Inflammatory macrophage treated with lipopolysaccharide for 4 hours (primary cell): Measurements from ENCODE around the gene CHN1.
A peak's percentile ranks its signal among the peaks of the same experiment; 100 is the strongest.

ENCODE experiments used
- DNase-seq: peaks from one replicate; pipeline ENCODE4 v3.0.0-alpha.2; 2020

CHN1 gene

DNA sequence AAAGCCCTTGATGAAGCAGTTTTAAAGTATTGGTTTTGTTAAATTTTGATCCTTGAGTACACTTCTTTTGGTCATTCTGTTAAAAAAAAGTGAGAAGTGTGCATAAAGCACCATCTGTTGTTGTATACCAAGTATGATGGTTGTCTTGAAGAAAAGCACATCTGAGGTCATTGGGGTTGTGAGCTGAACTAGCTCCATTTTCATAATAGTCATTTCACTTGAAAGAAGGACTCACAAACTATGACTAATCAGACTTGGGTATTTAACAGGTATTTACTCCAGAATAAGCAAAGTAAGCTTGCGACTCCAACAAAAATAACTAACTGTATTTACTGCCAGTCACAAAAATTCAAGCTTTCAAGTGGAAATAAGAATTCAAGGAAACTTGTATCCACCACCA is 35.1 kb downstream of the CHN1 start:
- DNase-seq: no peak

- DNase-seq: peak; percentile 3
Measured at GRCh38 chr2:174969091-174969734, 36.0 kb downstream of the CHN1 start.

- DNase-seq: no peak
Measured at GRCh38 chr2:174967691-174968260, 37.4 kb downstream of the CHN1 start.

GRCh38 chr2:174967086-174967485 is 38.1 kb downstream of the CHN1 start:
- DNase-seq: no peak

GRCh38 chr2:174965992-174966744 is 39.0 kb downstream of the CHN1 start:
- no peak for DNase-seq

DNA sequence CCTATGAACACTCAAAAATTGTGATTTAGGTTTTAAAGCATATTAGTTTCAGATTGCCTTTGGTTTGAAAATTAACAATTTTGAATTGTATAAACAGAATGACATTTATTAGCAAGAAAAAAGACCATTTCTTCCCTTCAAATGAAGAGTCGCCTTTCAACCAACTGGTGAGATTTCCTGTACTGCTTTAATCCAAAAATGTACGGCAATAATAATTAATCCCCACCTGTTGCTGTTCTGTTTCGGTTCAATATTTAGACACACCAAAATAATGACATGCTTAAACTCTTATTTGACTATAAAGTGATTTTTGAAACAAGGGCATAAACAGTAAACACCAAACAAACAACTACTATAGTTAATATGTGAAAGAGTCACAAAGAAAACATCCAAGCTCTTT is 39.6 kb downstream of the CHN1 start:
- DNase-seq: no peak

- DNase-seq: no peak
Measured at GRCh38 chr2:174964404-174964803, 40.8 kb downstream of the CHN1 start.

GRCh38 chr2:174963437-174964400 is 41.5 kb downstream of the CHN1 start:
- no peak for DNase-seq

DNA sequence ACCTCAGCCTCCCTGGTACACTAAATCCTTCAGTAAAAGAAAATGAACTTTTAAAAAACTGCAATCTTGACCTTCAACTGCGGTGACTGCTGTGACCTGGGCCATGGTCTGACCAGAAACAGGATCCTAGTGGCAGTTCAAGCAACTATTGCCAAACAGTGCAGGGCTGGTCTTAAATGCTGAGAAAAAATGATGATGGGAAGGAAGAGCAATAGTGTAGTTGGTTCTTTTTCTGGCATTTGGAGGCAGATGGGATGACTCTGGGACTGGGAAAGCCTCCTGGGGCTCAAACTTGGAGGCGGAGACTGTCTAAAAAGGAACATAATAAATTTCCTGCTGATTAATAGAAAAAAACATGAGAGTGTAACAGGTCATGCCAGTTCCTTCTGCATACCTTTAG is 45.4 kb downstream of the CHN1 start:
- no peak for DNase-seq

DNA sequence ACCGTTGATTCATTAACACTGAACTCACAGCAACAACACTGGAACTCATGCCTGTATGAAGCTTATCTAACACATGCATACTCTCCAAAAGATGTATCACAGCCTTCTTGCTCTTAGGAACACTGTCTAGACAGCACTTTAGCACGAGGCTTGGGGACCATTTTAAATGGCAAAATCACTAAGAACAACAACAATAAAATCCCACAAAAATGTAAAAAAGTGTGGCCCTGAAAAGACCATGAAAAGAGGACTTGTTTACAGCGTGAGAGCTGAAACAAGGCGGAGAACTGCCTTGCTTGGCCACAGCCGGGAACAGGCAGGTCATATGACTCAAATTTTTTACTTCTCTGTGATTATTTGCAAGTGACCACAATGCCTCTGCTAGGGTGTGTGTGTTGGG is 48.1 kb downstream of the CHN1 start:
- no peak for DNase-seq

- DNase-seq: no peak
Measured at GRCh38 chr2:174952607-174953006, 52.6 kb downstream of the CHN1 start.

DNA sequence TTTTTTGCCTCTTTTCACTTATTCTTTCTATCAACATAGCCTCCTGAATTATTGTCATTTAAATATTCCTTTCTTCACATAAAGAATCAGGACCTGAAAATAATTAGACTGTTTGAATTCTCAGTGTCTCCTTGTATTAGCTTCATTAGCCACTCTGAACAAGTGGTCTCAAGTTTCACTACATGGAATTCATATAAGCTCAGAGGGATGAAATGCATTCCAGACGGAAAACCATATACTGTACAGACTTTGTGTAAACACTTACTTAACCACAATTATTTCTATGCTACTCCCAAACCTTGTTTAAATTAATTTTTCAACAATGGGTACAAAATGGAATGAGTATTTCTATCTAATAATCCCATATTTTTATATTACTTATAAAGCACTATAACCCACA is 53.4 kb downstream of the CHN1 start:
- no peak for DNase-seq

DNA sequence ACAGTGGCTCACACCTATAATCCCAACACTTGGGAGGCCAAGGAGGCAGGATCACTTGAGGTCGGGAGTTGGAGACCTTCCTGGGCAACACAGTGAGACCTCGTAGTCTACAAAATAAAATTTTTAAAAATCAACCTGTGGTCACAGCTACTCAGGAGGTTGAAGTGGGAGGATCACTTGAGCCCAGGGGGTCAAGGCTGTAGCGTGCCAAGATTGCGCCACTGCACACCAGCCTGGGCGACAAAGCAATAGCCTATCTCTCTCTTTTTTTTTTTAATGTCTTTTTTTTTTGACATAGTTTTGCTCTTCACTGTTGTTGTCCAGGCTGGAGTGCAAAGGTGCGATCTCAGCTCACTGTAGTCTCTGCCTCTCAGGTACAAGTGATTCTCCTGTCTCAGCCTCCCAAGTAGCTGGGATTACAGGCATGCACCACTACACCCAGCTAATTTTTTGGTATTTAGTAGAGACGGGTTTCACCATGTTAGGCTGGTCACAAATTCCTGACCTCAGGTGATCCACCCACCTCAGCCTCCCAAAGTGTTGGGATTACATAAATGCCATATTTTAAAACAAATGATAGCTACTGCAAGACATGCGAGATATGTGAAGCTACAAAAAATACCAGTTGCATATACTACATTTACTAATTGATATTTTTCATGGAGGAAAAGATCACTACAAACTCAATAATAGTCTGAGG is 55.0 kb downstream of the CHN1 start:
- DNase-seq: no peak

DNA sequence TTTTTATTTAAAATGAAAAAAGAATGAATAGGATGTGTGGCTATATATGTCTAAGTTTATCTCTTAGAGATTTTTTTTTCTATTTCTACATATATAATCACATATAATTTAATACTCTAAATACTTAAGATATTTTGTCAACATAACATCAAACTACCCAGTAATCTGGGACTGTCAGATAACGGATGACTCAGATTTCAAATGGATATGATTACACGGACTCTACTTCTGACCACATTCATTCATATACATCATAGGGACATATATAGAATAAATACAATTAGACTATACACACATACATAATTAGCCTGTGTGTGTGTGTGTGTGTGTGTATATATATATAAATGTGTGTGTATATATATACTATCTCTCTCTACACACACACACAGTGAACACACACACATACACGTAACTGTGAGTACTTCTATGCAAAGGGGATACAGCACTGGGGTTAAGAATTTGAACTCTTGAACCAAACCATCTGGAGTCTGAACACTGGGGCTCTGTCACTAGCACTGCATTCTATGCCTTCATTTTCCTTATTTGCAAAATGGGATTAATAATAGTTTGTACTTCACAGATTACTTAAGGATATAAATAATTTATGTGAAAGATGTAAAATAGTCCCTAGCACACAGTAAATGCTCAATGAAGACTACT is 59.5 kb downstream of the CHN1 start:
- no peak for DNase-seq

GRCh38 chr2:174939046-174939445 is 66.1 kb downstream of the CHN1 start:
- no peak for DNase-seq

DNA sequence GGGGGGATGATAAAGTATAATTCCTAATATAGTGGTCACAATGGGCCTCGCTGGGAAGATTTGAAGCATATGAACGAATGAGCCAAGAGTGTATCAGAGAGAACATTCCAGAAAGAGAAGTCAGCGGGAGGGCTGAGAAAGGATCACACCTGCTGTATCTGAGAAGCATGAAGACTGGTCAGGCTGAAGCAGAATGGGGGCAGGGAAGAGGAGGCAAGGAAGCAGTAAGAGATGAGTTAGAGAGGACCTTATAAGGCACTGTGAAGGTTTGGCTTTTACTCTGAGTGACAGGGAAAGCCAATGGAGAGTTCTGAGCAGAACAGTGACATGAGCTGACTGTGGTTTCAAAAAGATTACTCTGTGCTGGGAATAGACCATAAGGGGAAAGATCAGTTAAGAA is 73.5 kb downstream of the CHN1 start:
- DNase-seq: no peak

DNA sequence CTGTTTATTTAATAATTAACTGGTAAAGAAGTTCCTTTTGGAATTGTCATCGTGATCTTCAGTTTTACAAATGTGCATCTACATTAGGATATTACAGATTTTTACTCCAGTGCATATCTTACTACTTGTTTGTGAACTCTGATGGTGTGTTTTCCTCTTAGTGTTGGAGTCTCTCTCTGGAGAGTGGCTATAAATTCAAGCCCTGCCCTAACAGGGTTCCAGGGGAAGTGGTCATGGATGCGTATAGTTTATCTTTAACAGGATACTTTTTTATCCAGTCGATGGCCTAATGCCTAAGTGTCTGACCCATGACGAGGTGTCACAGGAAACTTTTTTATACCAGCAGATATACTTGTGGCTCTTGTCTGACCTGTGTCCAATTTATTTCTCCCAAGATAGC is 75.4 kb downstream of the CHN1 start:
- DNase-seq: no peak

DNA sequence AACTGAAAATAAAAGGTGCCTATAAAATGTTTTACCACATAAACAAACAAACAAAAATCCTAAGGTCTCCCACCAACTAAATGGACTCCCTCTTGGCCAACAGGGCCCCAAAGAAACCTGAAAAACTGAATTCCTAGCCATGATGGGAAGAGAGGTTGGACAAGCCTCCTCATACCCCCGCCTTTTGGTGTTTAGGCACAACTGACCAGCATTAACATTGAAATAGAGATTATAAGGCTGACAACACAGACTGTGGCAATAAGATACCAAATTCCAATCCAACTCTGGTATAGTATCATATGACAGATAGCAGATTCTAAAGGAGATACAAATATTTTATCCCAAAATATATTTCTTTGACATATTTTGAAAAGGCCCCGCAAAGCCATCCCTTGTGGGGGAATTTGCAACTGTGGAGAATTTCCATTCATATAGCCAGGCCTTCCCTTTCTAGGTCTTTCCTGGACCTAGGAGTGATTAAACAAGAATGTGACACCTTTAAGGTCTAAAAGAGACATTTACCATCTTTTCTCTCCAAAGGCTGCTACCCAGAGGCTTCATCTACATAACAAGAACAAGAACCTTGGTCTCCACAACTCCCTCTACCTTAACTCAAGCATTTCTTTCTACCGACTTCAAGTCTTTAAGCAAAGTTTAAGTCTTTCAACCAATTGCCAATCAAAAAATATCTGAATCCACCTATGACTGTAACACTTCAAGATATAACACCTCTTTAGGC is 80.0 kb downstream of the CHN1 start:
- no peak for DNase-seq

- DNase-seq: no peak
Measured at GRCh38 chr2:174924061-174924693, 81.0 kb downstream of the CHN1 start.

DNA sequence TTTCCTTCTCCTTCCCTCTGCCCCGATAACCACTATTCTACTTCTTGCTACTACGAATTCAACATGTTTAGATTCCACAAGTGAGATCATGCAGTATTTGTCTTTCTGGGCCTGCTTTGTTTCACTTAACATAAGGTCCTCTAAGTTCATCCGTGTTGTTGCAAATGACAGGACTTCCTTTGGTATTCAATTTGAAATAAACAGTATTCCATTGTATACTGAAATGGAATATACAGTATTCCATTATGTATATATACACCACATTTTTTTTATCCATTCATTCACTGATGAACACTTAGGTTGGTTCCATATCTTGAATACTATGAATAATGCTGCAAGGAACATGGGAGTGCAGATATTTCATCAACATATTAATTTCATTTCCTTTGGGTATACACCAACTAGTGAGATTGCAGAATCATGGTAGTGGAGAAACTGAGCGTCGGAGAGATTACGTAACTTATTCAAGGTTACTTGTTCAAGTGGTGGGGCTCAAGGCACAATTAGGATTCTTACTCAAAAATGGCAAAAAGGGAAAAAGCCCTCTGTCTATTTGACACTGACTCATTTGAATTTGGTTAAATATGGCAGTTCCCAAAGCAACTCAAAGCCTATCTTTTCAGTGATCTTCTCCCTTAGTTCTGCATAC is 85.1 kb downstream of the CHN1 start:
- no peak for DNase-seq
